ENCODE data around the gene RBM27.
"Not testable (repeated sequence)": the region's sequence is repeated elsewhere in the genome, so short reads cannot be mapped to it uniquely, and the experiment has no call there.

The RBM27 gene

DNA sequence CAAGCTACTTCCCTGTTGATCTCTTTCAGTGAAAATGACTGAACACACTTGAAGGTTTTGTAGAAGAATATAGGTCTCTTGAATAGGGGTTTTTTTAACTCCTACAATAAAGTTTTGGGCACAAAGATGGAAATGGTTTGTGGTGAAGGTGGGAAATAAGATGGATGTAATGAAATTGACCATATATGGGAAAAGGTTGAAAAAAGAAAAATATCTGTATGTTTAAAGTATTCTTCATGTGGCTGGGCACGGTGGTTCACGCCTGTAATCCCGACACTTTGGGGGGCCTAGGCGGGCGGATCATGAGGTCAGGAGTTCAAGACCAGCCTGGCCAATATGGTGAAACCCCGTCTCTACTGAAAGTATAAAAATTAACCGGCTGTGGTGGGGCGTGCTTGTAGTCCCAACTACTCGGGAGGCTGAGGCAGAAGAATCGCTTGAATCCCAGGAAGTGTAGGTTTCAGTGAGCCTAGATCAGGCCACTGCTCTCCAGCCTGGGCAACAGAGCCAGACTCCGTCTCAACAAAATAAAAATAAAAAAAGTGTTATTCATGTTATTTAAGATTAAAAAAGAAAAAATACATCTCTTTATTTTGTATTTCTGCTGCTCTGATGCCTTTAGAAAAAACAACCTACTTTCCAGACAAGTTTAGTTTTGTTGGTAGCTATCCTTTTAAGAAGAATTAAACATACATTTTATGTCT is 2.2 kb downstream of the RBM27 start:
- DNase-seq (ENCODE audit: low spot score), result no peak

DNA sequence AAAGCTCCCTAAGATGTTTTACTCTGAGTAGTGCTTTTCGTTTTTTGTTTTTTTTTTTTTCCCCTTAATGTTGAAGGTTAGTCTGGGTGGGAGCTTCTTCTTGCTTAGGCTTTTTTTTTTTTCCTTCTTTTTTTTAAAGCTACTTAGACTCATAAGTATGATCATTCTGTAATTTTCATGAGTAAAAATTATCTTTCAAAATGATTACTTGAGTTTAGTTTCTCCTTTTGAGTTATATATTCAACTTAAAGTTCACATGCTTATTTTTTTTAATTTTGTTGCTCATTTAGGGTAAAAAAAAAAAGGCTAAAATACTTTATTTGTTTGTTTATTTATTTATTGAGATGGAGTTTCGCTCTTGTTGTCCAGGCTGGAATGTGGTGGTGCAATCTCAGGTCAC is 2.9 kb downstream of the RBM27 start:
- DNase-seq (ENCODE audit: low spot score), result no peak

DNA sequence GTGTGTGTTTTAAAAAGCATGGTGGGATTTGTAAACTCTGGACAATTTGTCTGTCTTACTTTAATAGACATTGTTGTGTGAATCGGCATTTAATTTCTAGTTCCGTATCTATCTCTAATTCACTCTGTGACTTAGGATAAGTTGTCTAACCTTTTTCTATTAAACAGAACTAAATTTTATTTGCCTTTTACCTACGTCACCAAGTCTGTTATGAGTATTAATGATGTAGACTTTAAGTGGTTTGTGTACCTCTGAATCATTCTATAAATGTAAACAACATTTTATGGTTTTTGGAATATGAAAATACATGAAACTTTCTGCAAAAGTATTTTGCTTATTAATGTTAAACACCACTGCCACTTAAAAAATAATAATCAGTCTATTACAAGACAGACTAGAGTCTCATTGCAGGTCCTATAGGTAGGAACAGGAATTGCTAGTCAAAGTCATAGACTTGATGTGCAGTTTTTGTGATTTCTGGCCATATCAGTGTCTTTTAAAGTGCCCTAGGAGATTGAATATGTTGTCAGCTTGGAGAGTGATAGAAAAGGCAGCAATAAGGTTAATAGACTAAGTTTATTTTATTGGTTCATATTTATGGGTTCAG is 5.6 kb downstream of the RBM27 start:
- DNase-seq (ENCODE audit: low spot score), result no peak

DNA sequence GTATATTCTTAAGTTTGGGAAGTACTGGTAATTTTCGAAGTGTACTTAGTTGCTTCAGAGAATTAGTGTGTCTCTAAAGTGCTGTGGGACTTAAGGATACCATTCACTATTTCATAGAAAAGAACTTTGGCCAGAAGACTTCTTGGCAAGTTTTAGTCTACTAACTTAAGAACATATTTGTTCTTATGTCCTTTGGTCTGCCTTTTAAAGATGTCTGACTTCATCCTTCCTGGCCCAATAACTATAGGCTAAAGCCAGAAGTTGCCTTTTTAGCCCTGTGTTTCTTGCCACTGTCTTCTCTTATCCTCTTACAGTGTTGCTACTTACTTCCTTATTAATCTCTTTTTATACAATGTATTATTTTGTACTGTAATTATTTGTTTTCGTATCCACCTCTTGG is 6.3 kb downstream of the RBM27 start:
- DNase-seq (ENCODE audit: low spot score), result no peak

GRCh38 chr5:146210810-146211209 is 7.4 kb downstream of the RBM27 start:
- not testable (repeated sequence) for DNase-seq (ENCODE audit: low spot score)

DNA sequence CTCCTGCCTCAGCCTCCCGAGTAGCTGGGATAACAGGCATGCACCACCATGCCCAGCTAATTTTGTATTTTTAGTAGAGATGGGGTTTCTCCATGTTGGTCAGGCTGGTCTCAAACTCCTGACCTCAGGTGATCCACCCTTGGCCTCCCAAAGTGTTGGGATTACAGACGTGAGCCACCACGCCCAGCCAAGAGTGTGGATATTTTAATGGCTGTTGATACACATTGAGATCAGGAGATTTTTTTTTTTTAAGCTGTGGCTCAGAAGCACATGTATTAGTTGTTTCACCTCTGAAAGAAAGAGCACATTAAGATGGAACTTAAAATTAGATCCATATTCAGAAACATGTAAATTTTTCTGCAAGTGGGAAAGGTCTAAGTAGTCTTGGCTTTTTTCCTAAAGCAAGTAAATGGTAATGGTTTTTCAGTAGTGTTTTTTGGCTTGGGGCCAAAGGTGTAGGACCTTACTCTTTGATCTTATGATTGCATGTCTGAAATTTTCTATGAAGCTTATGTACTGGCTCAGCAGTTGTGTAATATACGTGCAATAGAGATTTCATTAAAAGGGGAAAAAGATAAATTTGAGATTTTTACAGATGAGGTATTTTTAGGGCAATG is 9.9 kb downstream of the RBM27 start:
- no peak for DNase-seq (ENCODE audit: low spot score)

- DNase-seq (ENCODE audit: low spot score), result not testable (repeated sequence)
These were observed 11.5 kb downstream of the RBM27 start for GRCh38 chr5:146214881-146215280.

DNA sequence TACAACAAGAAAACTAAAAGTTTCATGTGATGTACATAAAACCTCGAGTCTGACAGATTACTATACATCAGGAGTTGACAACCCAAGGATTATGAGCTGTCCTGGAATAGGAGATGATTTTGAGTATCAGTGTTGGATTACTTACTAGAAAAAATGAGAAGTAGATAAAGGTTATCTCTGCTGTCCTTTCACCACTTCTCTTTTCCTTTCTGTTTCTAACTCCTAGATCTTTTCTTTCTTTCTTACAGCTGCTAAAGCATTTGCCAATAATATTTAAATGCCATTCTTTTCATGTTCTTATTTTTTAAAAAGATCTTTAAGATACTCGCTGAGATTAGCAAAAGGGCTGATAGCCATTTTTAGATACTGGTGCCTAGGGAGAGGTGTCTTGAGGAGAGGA is 14.8 kb downstream of the RBM27 start:
- no peak for DNase-seq (ENCODE audit: low spot score)

DNA sequence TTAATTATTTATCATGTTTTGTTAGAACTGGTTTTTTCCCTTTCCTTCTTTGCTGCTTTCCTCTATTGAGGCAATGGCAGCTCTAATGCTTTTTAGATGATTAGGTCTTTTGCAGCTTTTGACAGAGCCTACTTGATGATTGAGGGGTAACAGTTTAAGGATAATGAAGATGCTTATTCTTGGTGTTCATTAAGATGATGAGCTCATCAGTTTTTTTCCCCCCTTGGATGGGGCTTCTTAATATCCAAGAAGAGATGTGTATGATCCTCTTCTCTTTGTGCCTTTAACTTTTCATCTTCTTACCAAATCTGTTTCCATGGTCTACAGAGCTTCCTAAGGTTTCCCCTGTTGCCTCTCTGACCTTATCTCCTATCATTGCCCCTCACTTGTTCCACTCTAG is 15.8 kb downstream of the RBM27 start:
- DNase-seq (ENCODE audit: low spot score), result no peak

DNA sequence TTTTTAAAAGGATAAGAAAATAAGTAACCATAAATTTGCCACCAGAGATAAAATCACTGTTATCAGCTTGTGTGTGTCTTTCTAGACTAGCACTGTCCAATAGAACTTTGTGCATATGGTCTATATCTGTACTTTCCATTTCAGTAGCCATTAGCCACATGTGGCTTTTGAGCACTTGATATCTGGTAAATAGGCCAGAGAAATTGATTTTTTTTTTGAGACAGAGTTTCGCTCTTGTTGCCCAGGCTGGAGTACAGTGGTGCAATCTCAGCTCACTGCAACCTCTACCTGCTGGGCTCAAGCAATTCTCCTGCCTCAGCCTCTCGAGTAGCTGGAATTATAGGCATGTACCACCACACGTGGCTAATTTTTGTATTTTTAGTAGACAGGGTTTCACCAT is 17.8 kb downstream of the RBM27 start:
- DNase-seq (ENCODE audit: low spot score), result no peak

GRCh38 chr5:146222005-146222404 is 18.6 kb downstream of the RBM27 start:
- DNase-seq (ENCODE audit: low spot score), result no peak

DNA sequence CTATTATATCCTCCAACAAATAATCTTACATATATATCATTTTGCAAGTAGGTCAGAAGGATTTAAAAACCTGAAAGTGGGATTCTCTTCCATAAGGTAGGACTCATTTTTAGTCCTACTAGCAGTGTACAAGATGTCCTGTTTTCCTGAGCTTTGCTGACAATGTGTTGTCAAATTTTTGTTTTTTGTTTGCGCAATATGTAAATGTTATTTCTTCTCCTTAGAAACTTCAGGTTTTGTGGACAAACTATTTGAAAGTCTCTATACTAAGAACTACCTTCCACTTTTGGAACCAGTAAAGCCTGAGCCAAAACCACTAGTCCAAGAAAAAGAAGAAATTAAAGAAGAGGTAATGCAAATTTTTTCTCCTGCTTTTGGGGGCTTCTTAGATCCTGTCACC is 19.8 kb downstream of the RBM27 start:
- no peak for DNase-seq (ENCODE audit: low spot score)

DNA sequence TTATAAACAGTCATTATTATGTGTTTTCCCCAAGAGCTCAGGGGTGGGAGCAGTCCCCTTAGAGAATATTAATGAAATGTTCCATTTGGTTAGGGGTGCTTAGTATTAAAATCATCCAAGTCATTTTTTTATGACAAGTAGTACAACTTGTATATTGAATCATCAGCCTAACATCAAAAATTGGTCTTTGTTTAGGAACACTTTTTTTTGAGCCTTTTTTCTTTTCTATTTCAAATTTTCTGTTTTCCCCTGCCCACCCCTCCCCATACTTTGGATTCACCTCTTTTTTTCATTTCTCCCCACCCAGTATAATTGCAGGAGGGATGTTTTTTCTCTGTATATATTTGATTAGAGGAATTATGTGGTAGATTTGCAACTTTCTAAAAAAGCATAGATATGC is 25.8 kb downstream of the RBM27 start:
- DNase-seq (ENCODE audit: low spot score), result no peak

- no peak for DNase-seq (ENCODE audit: low spot score)
These were observed 28.8 kb downstream of the RBM27 start for GRCh38 chr5:146232223-146232622.

GRCh38 chr5:146233441-146233840 is 30.0 kb downstream of the RBM27 start:
- DNase-seq (ENCODE audit: low spot score), result peak; percentile 5

- DNase-seq (ENCODE audit: low spot score), result no peak
These were observed 35.6 kb downstream of the RBM27 start for GRCh38 chr5:146238973-146239372.

DNA sequence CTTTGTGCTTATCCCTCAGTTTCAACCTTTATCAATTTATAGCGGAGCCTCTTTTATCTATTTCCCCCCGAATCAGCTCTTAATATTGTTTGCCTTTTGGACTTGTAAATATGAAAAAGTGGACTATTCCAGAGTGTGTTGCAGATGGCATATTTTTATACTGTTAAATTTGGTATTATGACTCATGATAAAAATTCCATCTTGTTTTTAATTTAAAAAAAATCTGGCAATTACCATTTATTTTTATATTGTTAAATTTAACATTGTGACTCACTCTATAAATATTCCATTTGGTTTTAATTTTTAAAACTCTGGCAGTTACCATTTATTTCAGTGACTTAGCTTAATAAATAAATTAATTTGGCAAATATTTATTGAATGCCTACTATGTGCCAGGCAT is 37.5 kb downstream of the RBM27 start:
- no peak for DNase-seq (ENCODE audit: low spot score)

DNA sequence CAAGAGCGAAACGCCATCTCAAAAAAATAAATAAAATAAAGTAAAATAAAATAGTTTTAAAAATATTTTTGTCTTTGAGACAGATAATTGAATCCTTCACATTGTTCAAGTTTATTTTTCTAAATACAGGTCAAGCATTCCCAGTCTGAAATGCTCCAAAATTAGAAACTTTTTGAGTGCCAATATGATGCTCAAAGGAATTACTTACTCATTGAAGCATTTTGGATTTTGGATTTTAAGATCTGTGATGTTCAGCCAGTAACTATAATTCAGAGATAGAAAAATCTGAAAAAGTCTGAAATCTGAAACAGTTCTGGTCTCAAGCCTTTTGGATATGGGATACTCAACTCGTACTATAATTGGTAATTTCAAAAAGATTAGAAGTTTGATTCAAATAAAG is 39.8 kb downstream of the RBM27 start:
- DNase-seq (ENCODE audit: low spot score), result no peak

DNA sequence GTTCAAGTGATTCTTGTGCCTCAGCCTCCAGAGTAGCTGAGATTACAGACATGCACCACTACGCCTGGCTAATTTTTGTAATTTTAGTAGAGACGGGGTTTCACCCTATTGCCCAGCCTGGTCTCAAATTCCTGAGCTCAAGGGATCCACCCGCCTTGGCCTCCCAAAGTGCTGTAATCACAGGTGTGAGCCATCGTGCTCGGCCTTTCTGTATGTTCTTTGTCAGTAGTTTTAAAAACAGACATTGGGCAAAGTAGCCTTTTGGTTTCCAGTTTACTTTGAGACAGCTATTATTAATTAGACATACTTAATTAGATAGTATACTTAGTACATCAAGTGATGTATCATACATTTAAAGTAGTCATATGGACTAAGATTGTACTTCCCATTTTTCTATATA is 45.2 kb downstream of the RBM27 start:
- no peak for DNase-seq (ENCODE audit: low spot score)

GRCh38 chr5:146249801-146250200 is 46.4 kb downstream of the RBM27 start:
- DNase-seq (ENCODE audit: low spot score), result no peak

All from putamen (tissue), 1 donor.